Pancreas (tissue), 10 donors: ENCODE results near the gene SULT1A1. TPM values are rescaled to one million over a fixed set of nuclear protein-coding genes. Genes with fewer than 3 reads are reported as not detected.

Source experiments
- ATAC-seq, 4 donors: fragments of 200-7000 bp; cut with Tn5 transposase; one replicate each; pipeline versions ENCODE4 v1.8.0 to v1.9.1; 2020; ENCODE audit warnings: mild to moderate bottlenecking in 4 of 4, moderate library complexity in 4 of 4
- DNase-seq, 6 donors: peaks; one replicate each; pipeline ENCODE4 v3.0.0-alpha.2; 2020
- FAIRE-seq: peaks from 2 replicates; lab custom pipeline; 2012; peaks lifted over from hg19 to GRCh38; lab: Jason Lieb, UNC
- H3K27ac ChIP-seq, 4 donors: fragments of 200-600 bp; sonication (generic); 1 replicate in 3 of 4; 2 replicates in 1 of 4; pipeline versions ENCODE4 v1.5.0 to v1.8.0; 2020
- H3K27me3 ChIP-seq, 4 donors: fragments of 200-600 bp; one replicate each; pipeline ENCODE4 v1.8.0; 2021
- H3K36me3 ChIP-seq, 3 donors: fragments of 200-600 bp; sonication (generic) in 1 of 3; one replicate each; pipeline versions ENCODE4 v1.5.0 to v1.8.0; 2020 to 2021
- H3K4me1 ChIP-seq, 3 donors: fragments of 200-600 bp; one replicate each; pipeline ENCODE4 v1.8.0; 2021
- H3K4me3 ChIP-seq, 4 donors: fragments of 200-600 bp; sonication (generic) in 2 of 4; one replicate each; pipeline versions ENCODE4 v1.5.0 to v1.8.0; 2020 to 2021
- H3K9me3 ChIP-seq, 4 donors: fragments of 200-600 bp; one replicate each; pipeline ENCODE4 v1.8.0; 2021
- WGBS, 2 donors: extraction: QIAGEN DNeasy Blood & Tissue Kit; methylation state at CpG; one replicate each; pipeline ENCODE4 v1.1.7; 2013; 5-methylcytosine and 5-hydroxymethylcytosine counted together
- intact Hi-C, 3 donors: fragments of 100-400 bp; cut with DNase I; formaldehyde crosslinking; loops; one replicate each; pipeline versions ENCODE4 v1.11.1 to v1.14.2; 2022
- polyA plus RNA-seq, 2 donors: library from polyadenylated mRNA; stranded (reverse); fragments of 200-250 nt; gene quantifications; one replicate each; pipeline ENCODE4 v1.2.3, GENCODE V29; 2013
- total RNA-seq, 6 donors: library from RNA; stranded (reverse); fragmentation: NEBNext Ultra II Directional in 4 of 6; extraction: Animal tissue kit (Norgen Biotek cat#: 25700) in 4 of 6; gene quantifications; one replicate each; pipeline versions ENCODE4 v1.2.1 to v1.2.4, GENCODE V29; 2021 to 2023
- TF ChIP-seq, protein P1 (sequence below), 4 donors: fragments of 200-600 bp; sonication (generic) in 3 of 4; IDR thresholded peaks; one replicate each; pipeline versions ENCODE4 v1.5.0 to v1.8.0; 2021; ENCODE audit warnings: antibody characterized with exemption in 4 of 4
- donor health status: healthy with polysubstance abuse.
- donor health status: DM: no; HTN: no; CAD: no; lungs with moderate emphysema.
- donor health status: DM: no; HTN: no; CAD: no.
- donor health status: control.
- donor health status: control.
- donor health status: Bipolar disorder and iron deficiency.
- donor health status: DM: yes; HTN: yes; CAD: no.
- donor health status: DM: no; HTN: no; CAD: no.
- donor health status: DM: no; HTN: no; CAD: no.
- donor health status: DM: yes; HTN: yes; CAD: no.

The SULT1A1 gene
- total and polyA plus RNA-seq, 8 donors = 5.7 to 46.7 (median 12.2) TPM

DNA sequence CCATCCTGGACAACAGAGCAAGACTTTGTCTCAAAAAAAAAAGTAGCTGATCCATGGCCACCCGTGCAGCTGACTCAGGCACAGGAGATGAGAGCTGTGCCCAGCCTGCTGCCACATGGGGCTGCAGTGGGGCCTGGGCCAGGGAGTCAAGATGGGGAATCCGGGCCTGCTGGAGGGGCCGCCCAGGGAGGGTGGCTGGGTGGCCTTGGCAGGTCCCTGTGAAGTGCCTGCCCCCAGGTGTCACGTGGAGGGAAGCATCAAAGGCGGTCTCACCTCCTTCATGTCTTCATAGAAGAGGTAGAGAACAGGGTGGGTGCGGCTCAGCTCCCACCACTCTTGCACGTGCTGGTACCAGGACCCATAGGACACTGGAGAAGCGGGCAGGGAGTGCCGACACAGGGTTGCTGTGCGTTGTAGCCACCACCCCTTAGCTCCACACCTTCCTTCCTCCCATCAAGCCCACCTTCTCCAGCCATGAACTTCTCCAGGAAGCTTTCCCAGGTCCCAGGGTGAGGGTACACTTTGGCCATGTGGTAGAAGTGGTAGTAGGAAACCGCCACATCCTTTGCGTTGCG is 16.8 kb downstream of the SULT1A1 start:
- DNase-seq (no peak), ATAC-seq (no peak), FAIRE-seq (no peak)
- H3K27me3 ChIP-seq = no peaks in the 10 kb centered on the region
- intact Hi-C loops = no loop called here
- peaks cover 0 to 8% (median 6%) of the 10 kb centered on the region in 3 donors for H3K4me1 ChIP-seq
- 86 to 90% methylated on average over 13 of the region's 13 CpGs for WGBS, 2 donors
- H3K4me3 ChIP-seq = no peak overlapping the region
- H3K27ac ChIP-seq = no peak overlapping the region
- TF ChIP-seq, protein P1, sequence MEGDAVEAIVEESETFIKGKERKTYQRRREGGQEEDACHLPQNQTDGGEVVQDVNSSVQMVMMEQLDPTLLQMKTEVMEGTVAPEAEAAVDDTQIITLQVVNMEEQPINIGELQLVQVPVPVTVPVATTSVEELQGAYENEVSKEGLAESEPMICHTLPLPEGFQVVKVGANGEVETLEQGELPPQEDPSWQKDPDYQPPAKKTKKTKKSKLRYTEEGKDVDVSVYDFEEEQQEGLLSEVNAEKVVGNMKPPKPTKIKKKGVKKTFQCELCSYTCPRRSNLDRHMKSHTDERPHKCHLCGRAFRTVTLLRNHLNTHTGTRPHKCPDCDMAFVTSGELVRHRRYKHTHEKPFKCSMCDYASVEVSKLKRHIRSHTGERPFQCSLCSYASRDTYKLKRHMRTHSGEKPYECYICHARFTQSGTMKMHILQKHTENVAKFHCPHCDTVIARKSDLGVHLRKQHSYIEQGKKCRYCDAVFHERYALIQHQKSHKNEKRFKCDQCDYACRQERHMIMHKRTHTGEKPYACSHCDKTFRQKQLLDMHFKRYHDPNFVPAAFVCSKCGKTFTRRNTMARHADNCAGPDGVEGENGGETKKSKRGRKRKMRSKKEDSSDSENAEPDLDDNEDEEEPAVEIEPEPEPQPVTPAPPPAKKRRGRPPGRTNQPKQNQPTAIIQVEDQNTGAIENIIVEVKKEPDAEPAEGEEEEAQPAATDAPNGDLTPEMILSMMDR (IDR thresholded peaks at IDR 0.05) = no peak
- peaks cover 0 to 24% (median 3%) of the 10 kb centered on the region in 3 donors for H3K36me3 ChIP-seq
- H3K9me3 ChIP-seq = no peaks in the 10 kb centered on the region

DNA sequence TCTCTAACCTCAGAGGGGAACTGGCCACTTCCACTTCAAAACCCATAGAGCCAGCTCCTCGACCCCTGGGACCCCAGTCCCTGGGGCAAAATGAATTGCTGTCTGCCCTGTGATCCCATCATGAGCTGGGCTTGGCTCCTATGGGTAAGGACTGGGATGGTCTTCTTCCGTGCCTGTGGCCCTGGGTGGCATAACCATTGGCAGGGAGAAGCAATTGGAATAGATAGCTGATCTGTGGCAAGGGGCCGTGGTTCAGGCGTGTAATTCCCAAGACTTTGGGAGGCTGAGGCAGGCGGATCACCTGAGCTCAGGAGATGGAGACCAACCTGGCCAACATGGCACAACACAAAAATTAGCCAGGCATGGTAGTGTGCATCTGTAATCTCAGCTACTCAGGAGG is 17.3 kb downstream of the SULT1A1 start:
- Histone ChIP-seq H3K9me3 (no peaks in the 10 kb centered on the region), H3K27me3 (no peaks in the 10 kb centered on the region), H3K27ac (no peak overlapping the region), H3K4me1 (peaks cover 0 to 8% (median 6%) of the 10 kb centered on the region in 3 donors), H3K36me3 (peaks cover 0 to 25% (median 3%) of the 10 kb centered on the region in 3 donors), H3K4me3 (no peak overlapping the region)
- ATAC-seq (no peak), FAIRE-seq (no peak), DNase-seq (no peak)
- TF ChIP-seq, protein P1 (IDR thresholded peaks at IDR 0.05) = no peak
- intact Hi-C loops = no loop called here
- WGBS, 2 donors = 93% methylated on average over 5 of the region's 5 CpGs

DNA sequence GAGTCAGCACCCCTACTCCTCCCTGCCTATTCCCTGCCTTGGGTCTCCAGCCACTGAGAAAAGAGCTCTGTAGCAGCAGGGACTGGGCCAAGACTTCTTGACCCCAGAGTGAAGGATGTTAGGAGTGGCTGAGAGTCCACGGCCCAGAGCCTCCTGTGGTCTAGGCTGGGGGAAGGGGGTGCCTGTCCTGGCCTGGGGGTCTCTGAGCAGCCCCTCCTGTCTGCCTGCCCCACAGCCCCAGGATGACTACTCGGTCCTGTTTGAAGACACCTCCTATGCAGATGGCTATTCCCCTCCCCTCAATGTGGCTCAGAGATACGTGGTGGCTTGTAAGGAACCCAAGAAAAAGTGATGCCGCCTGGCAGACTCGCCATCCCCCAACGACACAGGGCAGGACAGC is 18.5 kb downstream of the SULT1A1 start:
- no peak overlapping the region for H3K27ac ChIP-seq
- ATAC-seq (no peak), FAIRE-seq (no peak), DNase-seq (no peak)
- peaks cover 0 to 30% (median 3%) of the 10 kb centered on the region in 3 donors for H3K36me3 ChIP-seq
- H3K9me3 ChIP-seq = no peaks in the 10 kb centered on the region
- intact Hi-C loops = no loop called here
- H3K27me3 ChIP-seq = no peaks in the 10 kb centered on the region
- no peak overlapping the region for H3K4me3 ChIP-seq
- TF ChIP-seq, protein P1 (IDR thresholded peaks at IDR 0.05) = no peak
- peaks cover 0 to 5% (median 2%) of the 10 kb centered on the region in 3 donors for H3K4me1 ChIP-seq
- WGBS, 2 donors = 91 to 93% methylated on average over 6 of the region's 6 CpGs

DNA sequence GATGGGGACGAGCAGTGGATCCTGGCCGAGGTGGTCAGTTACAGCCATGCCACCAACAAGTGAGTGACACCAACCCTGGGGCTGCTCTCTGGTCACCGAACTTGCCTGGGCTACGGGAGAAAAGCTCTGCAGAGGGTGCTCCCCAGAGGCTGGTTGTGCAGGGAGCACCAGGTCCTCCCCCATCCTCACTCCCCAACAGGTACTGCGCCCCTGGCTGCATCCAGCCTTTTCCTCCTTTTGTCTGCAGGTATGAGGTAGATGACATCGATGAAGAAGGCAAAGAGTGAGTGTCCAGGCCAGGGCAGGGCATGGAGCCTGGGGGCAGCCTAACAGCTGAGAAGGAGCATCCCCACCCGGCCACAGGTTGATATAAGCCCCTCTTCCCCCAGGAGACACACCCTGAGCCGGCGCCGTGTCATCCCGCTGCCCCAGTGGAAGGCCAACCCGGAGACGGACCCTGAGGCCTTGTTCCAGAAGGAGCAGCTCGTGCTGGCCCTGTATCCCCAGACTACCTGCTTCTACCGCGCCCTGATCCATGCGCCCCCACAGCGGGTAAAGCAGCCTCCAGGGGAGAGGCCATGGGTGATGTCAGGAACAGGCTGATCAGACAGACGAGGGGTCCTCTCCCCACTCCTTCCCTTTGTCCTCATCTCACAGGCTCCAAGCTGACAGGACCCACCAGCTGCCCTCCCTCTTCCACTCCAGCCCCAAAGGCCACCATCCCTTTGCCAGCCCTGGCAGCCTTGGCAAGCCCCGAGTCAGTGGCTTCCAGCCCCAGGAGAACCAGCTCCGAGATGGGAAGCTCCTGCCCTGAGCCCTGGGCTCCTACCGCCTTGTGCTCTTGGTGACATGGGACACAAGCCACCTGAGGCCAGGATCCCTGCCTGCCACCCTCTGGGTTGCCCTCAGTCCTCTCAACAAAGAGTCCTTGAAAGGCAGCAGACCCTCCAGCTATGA is 19.2 kb downstream of the SULT1A1 start:
- peaks cover 0 to 30% (median 3%) of the 10 kb centered on the region in 3 donors for H3K36me3 ChIP-seq
- FAIRE-seq (no peak), DNase-seq (no peak), ATAC-seq (no peak)
- no peaks in the 10 kb centered on the region for H3K9me3 ChIP-seq
- intact Hi-C loops = no loop called here
- H3K4me3 ChIP-seq = no peak overlapping the region
- no peaks in the 10 kb centered on the region for H3K4me1 ChIP-seq
- H3K27ac ChIP-seq = no peak overlapping the region
- WGBS, 2 donors = 91 to 92% methylated on average over 21 to 22 of the region's 22 CpGs
- no peaks in the 10 kb centered on the region for H3K27me3 ChIP-seq
- TF ChIP-seq, protein P1 (IDR thresholded peaks at IDR 0.05) = no peak
